Body of pancreas (tissue), 4 donors: ENCODE data around the gene ADM2. TPM values are rescaled to one million over a fixed set of nuclear protein-coding genes. Genes with fewer than 3 reads are reported as not detected.

Source experiments
- ATAC-seq: fragments of 150-250 bp; one replicate; pipeline ENCODE4 v1.9.1; 2016
- DNase-seq, 4 donors: peaks; one replicate each; pipeline ENCODE4 v3.0.0-alpha.2; 2019
- H3K27ac ChIP-seq, 4 donors: fragments of 200-600 bp; sonication (generic); 1 replicate in 3 of 4; 2 replicates in 1 of 4; pipeline versions ENCODE4 v1.5.1 to v1.6.1; 2016 to 2019; ENCODE audit warnings: mild to moderate bottlenecking in 1 of 4, mixed read lengths in 1 of 4, moderate library complexity in 1 of 4
- H3K27me3 ChIP-seq, 2 donors: fragments of 200-600 bp; sonication (generic); one replicate each; pipeline ENCODE4 v1.6.0; 2016; ENCODE audit warnings: mild to moderate bottlenecking in 1 of 2
- H3K36me3 ChIP-seq, 2 donors: fragments of 200-600 bp; sonication (generic); replicated peaks in 1 of 2; 2 replicates each; pipeline ENCODE4 v1.5.1; 2016; ENCODE audit warnings: low read depth in 2 of 2; ENCODE audit not compliant: insufficient read depth in 1 of 2
- H3K4me1 ChIP-seq: fragments of 200-600 bp; sonication (generic); one replicate; pipeline ENCODE4 v1.6.0; 2016
- H3K4me3 ChIP-seq, 2 donors: fragments of 200-600 bp; sonication (generic); 1 replicate in 1 of 2; 2 replicates in 1 of 2; pipeline ENCODE4 v1.5.1; 2016 to 2019
- H3K9me3 ChIP-seq, 3 donors: fragments of 200-600 bp; sonication (generic); 1 replicate in 2 of 3; 2 replicates in 1 of 3; pipeline ENCODE4 v1.5.1; 2016
- POLR2A ChIP-seq, 3 donors: fragments of 450-650 bp; IDR thresholded peaks; one replicate each; pipeline ENCODE4 v1.6.1; 2016; ENCODE audit warnings: antibody characterized with exemption in 3 of 3, mild to moderate bottlenecking in 2 of 3
- whole genome bisulfite sequencing, 2 donors: methylation state at CpG; one replicate each; pipeline ENCODE4 v1.1.5; 2017; 5-methylcytosine and 5-hydroxymethylcytosine counted together
- intact Hi-C: fragments of 100-400 bp; cut with DNase I; formaldehyde crosslinking; loops from one replicate; pipeline ENCODE4 v1.15.1; 2023
- total RNA-seq, 2 donors: library from RNA; depleted of rRNA; stranded (reverse); fragments of >200 nt; gene quantifications; one replicate each; pipeline ENCODE4 v1.1.0, GENCODE V29; 2016
- TF ChIP-seq, protein P1 (sequence below), 7 experiments: fragments of 450-650 bp in 4 of 7; fragments of 200-600 bp in 3 of 7; sonication (generic) in 3 of 7; IDR thresholded peaks; one replicate each; pipeline ENCODE4 v1.5.1; 2016 to 2019; ENCODE audit warnings: antibody characterized with exemption in 7 of 7

Gene ADM2
- total RNA-seq, 2 donors from 2014 or later, result 7.3 to 8.2 TPM

DNA sequence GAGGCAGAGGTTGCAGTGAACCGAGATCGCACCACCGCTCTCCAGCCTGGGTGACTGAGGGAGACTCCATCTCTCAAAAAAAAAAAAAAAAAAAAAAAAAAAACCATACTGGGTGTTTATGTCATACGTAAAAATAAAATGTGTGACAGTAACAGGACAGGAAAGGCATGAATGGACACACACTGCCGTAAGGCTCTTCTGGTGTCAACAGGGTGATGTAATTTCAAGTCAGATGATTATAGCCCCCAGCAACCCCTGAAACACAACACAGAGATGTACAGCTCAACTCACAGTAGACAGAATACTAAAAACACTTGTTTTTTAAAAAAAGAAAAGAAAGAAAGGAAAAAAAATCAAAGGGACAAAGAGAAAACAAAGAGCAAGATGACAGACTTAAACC is 28.7 kb upstream of the ADM2 start:
- ATAC-seq, result no peak
- H3K9me3 ChIP-seq, result no peaks in the 10 kb centered on the region
- no peak overlapping the region for H3K27ac ChIP-seq
- intact Hi-C loops, result no loop called here
- TF ChIP-seq, protein P1, sequence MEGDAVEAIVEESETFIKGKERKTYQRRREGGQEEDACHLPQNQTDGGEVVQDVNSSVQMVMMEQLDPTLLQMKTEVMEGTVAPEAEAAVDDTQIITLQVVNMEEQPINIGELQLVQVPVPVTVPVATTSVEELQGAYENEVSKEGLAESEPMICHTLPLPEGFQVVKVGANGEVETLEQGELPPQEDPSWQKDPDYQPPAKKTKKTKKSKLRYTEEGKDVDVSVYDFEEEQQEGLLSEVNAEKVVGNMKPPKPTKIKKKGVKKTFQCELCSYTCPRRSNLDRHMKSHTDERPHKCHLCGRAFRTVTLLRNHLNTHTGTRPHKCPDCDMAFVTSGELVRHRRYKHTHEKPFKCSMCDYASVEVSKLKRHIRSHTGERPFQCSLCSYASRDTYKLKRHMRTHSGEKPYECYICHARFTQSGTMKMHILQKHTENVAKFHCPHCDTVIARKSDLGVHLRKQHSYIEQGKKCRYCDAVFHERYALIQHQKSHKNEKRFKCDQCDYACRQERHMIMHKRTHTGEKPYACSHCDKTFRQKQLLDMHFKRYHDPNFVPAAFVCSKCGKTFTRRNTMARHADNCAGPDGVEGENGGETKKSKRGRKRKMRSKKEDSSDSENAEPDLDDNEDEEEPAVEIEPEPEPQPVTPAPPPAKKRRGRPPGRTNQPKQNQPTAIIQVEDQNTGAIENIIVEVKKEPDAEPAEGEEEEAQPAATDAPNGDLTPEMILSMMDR (IDR thresholded peaks at IDR 0.05), result no peak
- no peak for TF ChIP-seq POLR2A (IDR thresholded peaks at IDR 0.05)
- H3K4me1 ChIP-seq, result no peaks in the 10 kb centered on the region
- no peak overlapping the region for H3K4me3 ChIP-seq
- H3K36me3 ChIP-seq, result peaks cover 4 to 18% of the 10 kb centered on the region in 2 donors
- 84 to 88% methylated on average over 5 of the region's 5 CpGs for WGBS, 2 donors
- no peak for DNase-seq
- H3K27me3 ChIP-seq, result no peaks in the 10 kb centered on the region

- 94 to 95% methylated on average over 17 to 27 of the region's 27 CpGs for WGBS, 2 donors
These were observed 26.7 kb upstream of the ADM2 start for GRCh38 chr22:50454556-50455075.

GRCh38 chr22:50455201-50455600 is 26.1 kb upstream of the ADM2 start:
- no peak for TF ChIP-seq POLR2A (IDR thresholded peaks at IDR 0.05)
- TF ChIP-seq, protein P1 (IDR thresholded peaks at IDR 0.05), result no peak
- intact Hi-C loops, result no loop called here
- no peaks in the 10 kb centered on the region for H3K27me3 ChIP-seq
- no peak overlapping the region for H3K4me3 ChIP-seq
- 88 to 94% methylated on average over 8 to 18 of the region's 18 CpGs for WGBS, 2 donors
- no peaks in the 10 kb centered on the region for H3K9me3 ChIP-seq
- no peak overlapping the region for H3K27ac ChIP-seq
- ATAC-seq, result no peak
- DNase-seq, result no peak
- no peaks in the 10 kb centered on the region for H3K4me1 ChIP-seq
- peaks cover 4 to 24% of the 10 kb centered on the region in 2 donors for H3K36me3 ChIP-seq

More at GRCh38 chr22:50454556-50455075, 26.7 kb upstream of the ADM2 start:
- ATAC-seq, result no peak
- no peaks in the 10 kb centered on the region for H3K27me3 ChIP-seq
- no peaks in the 10 kb centered on the region for H3K9me3 ChIP-seq
- H3K4me3 ChIP-seq, result no peak overlapping the region
- no peak for TF ChIP-seq POLR2A (IDR thresholded peaks at IDR 0.05)
- TF ChIP-seq, protein P1 (IDR thresholded peaks at IDR 0.05), result no peak
- peaks cover 4 to 19% of the 10 kb centered on the region in 2 donors for H3K36me3 ChIP-seq
- no peak for DNase-seq
- no peak overlapping the region for H3K27ac ChIP-seq
- no peaks in the 10 kb centered on the region for H3K4me1 ChIP-seq
- intact Hi-C loops, result no loop called here

DNA sequence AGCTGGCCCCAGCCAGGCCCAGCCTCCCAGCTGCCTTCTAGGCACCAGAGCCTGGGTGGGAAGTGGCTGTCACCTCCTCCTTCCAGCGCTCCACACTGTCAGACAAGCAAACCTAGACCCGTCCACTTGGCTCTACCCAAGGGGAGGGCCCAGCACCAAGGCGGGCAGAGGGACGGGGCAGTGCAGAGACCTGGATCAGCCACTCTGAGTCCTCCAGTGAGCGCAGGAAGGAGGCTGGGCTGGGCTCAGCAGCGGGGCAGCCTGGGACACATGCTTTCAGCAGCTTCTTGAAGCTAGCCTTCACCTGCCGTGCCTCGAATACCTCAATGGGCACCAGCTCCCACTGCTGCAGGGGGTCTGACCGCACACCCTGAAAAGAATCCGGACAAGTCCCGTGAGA is 25.3 kb upstream of the ADM2 start:
- H3K4me1 ChIP-seq, result no peaks in the 10 kb centered on the region
- no peak overlapping the region for H3K4me3 ChIP-seq
- no peaks in the 10 kb centered on the region for H3K9me3 ChIP-seq
- H3K27ac ChIP-seq, result no peak overlapping the region
- WGBS, 2 donors, result 86 to 94% methylated on average over 3 to 11 of the region's 11 CpGs
- TF ChIP-seq POLR2A (IDR thresholded peaks at IDR 0.05), result no peak
- TF ChIP-seq, protein P1 (IDR thresholded peaks at IDR 0.05), result no peak
- H3K27me3 ChIP-seq, result no peaks in the 10 kb centered on the region
- intact Hi-C loops, result no loop called here
- H3K36me3 ChIP-seq, result peaks cover 6 to 32% of the 10 kb centered on the region in 2 donors
- DNase-seq, result no peak
- no peak for ATAC-seq
